ENCODE measurements around the gene ALX4. TPM values are rescaled to one million over a fixed set of nuclear protein-coding genes. Genes with fewer than 3 reads are reported as not detected.

The ALX4 gene
- polyA plus RNA-seq, 1 experiment = not detected

- ChIA-PET CTCF (interaction anchor here (0.6 to 1.2 kb wide), 2 partner anchors 204 to 225 kb away, joined by 3 read pairs; no protein-coding TSS in a partner anchor), POLR2A (no interaction called here)
Observed at GRCh38 chr11:44313761-44314489, 4.0 kb upstream of the ALX4 start.

GRCh38 chr11:44312876-44313275, 2.9 kb upstream of the ALX4 start:
- no peak for DNase-seq (ENCODE audit: low read depth, low spot score)
- no peak overlapping the region for H3K4me3 ChIP-seq (ENCODE audit: low read depth, low read length)
- H3K27me3 ChIP-seq (ENCODE audit: control insufficient read depth, insufficient read depth, low read length) = peaks cover 97% of the 10 kb centered on the region
- TF ChIP-seq CTCF (IDR thresholded peaks at IDR 0.05; ENCODE audit: low read depth, low read length) = no peak
- H3K27ac ChIP-seq (ENCODE audit: low read depth, low read length) = no peak overlapping the region
- CTCF ChIA-PET = interaction anchor here (1.2 kb wide), 1 partner anchor 226 kb away, joined by 3 read pairs; no protein-coding TSS in a partner anchor
- peaks cover 4% of the 10 kb centered on the region; the same call in 1 of the 2 replicates for H3K9me3 ChIP-seq (ENCODE audit: control insufficient read depth, insufficient read depth, low read length)
- POLR2A ChIA-PET = no interaction called here

More at GRCh38 chr11:44313761-44314489, 4.0 kb upstream of the ALX4 start:
- no peak for TF ChIP-seq CTCF (IDR thresholded peaks at IDR 0.05; ENCODE audit: low read depth, low read length)
- Histone ChIP-seq H3K4me3 (ENCODE audit: low read depth, low read length) (no peak overlapping the region), H3K27me3 (ENCODE audit: control insufficient read depth, insufficient read depth, low read length) (peaks cover 97% of the 10 kb centered on the region), H3K27ac (ENCODE audit: low read depth, low read length) (no peak overlapping the region), H3K9me3 (ENCODE audit: control insufficient read depth, insufficient read depth, low read length) (peaks cover 4% of the 10 kb centered on the region; the same call in 1 of the 2 replicates)
- DNase-seq (ENCODE audit: low read depth, low spot score) = no peak

GRCh38 chr11:44311339-44312261, 1.7 kb upstream of the ALX4 start:
- Histone ChIP-seq H3K9me3 (ENCODE audit: control insufficient read depth, insufficient read depth, low read length) (peaks cover 4% of the 10 kb centered on the region; the same call in 1 of the 2 replicates), H3K27me3 (ENCODE audit: control insufficient read depth, insufficient read depth, low read length) (peaks cover 97% of the 10 kb centered on the region), H3K27ac (ENCODE audit: low read depth, low read length) (no peak overlapping the region), H3K4me3 (ENCODE audit: low read depth, low read length) (no peak overlapping the region)
- no peak for TF ChIP-seq CTCF (IDR thresholded peaks at IDR 0.05; ENCODE audit: low read depth, low read length)
- ChIA-PET CTCF (no interaction called here), POLR2A (no interaction called here)
- DNase-seq (ENCODE audit: low read depth, low spot score) = no peak

GRCh38 chr11:44310463-44311272, 729 bp upstream of the ALX4 start:
- Histone ChIP-seq H3K4me3 (ENCODE audit: low read depth, low read length) (no peak overlapping the region), H3K27ac (ENCODE audit: low read depth, low read length) (no peak overlapping the region), H3K27me3 (ENCODE audit: control insufficient read depth, insufficient read depth, low read length) (peaks cover 97% of the 10 kb centered on the region), H3K9me3 (ENCODE audit: control insufficient read depth, insufficient read depth, low read length) (peaks cover 10% of the 10 kb centered on the region)
- no peak for DNase-seq (ENCODE audit: low read depth, low spot score)
- no peak for TF ChIP-seq CTCF (IDR thresholded peaks at IDR 0.05; ENCODE audit: low read depth, low read length)
- POLR2A ChIA-PET = no interaction called here
- CTCF ChIA-PET = no interaction called here
